NCI-H2171 (cell line): Measurements from ENCODE around the gene GALNT5.
"Not testable (repeated sequence)": the region's sequence is repeated elsewhere in the genome, so short reads cannot be mapped to it uniquely, and the experiment has no call there.

ENCODE experiments used
- DNase-seq: peaks from one replicate; lab custom pipeline; 2025; lab: John Stamatoyannopoulos, UW

The GALNT5 gene

GRCh38 chr2:157246765-157247407 is 10.6 kb upstream of the GALNT5 start:
- no peak for DNase-seq

DNA sequence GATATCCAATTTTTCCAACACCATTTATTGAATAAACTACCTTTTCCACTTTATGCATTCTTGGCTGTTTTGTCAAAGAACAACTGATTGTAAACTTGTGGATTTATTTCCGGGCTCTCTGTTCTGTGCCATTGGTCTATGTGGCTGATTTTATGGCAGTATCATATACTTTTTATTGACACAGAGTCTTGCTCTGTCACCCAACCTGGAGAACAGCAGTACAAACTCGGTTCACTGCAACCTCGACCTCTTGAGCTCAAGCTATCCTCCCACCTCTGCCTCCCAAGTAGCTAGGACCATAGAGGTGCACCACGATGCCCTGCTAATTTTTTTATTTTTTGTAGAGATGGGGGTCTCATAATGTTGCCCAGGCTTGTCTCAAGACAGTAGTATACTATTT is 6.7 kb upstream of the GALNT5 start:
- no peak for DNase-seq

DNA sequence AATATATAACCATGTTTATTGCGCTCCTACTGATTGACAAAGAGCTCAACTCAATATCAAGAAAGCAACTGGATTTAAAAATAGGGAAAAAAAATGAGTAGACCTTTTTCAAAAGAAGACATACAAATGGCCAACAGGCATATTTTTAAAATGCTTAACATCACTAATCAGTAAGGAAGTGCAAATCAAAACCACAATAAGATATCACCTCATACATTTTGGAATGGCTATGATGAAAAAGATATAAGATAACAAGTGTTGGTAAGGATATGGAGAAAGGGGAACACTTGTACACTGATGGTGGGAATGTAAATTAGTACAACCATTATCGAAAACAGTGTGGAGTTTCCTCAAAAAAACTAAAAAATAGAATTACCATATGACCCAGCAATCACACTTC is 5.6 kb upstream of the GALNT5 start:
- DNase-seq = no peak

- no peak for DNase-seq
Observed at GRCh38 chr2:157252529-157252928, 5.0 kb upstream of the GALNT5 start.

GRCh38 chr2:157254041-157254440 is 3.5 kb upstream of the GALNT5 start:
- no peak for DNase-seq

- no peak for DNase-seq
Observed at GRCh38 chr2:157255746-157256145, 1.8 kb upstream of the GALNT5 start.

GRCh38 chr2:157256626-157257025 is 879 bp upstream of the GALNT5 start:
- no peak for DNase-seq

DNA sequence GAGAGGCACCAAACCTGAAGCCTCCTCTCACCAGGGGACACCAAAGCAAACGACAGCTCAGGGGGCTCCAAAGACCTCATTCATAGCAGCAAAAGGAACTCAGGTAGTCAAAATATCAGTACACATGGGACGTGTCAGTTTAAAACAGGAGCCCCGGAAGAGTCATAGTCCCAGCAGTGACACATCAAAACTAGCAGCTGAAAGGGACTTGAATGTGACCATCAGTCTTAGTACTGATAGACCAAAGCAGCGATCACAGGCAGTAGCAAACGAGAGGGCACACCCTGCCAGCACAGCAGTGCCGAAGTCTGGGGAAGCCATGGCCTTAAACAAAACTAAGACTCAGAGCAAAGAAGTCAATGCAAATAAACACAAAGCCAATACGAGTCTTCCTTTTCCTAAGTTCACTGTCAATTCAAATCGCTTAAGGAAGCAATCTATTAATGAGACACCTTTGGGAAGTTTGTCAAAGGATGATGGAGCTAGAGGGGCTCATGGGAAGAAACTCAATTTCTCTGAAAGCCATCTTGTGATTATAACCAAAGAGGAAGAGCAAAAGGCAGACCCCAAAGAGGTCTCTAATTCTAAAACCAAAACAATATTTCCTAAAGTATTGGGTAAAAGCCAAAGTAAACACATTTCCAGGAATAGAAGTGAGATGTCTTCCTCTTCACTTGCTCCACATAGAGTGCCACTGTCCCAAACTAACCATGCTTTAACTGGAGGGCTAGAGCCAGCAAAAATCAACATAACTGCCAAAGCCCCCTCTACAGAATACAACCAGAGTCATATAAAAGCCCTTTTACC is 1.2 kb downstream of the GALNT5 start:
- no peak for DNase-seq

GRCh38 chr2:157259386-157259785 is 1.9 kb downstream of the GALNT5 start:
- DNase-seq = no peak

GRCh38 chr2:157259960-157260359 is 2.5 kb downstream of the GALNT5 start:
- no peak for DNase-seq

- DNase-seq = no peak
Observed at GRCh38 chr2:157260533-157261198, 3.2 kb downstream of the GALNT5 start.

GRCh38 chr2:157261199-157261782 is 3.8 kb downstream of the GALNT5 start:
- peak; percentile 40 for DNase-seq

- no peak for DNase-seq
Observed at GRCh38 chr2:157262248-157262647, 4.7 kb downstream of the GALNT5 start.

DNA sequence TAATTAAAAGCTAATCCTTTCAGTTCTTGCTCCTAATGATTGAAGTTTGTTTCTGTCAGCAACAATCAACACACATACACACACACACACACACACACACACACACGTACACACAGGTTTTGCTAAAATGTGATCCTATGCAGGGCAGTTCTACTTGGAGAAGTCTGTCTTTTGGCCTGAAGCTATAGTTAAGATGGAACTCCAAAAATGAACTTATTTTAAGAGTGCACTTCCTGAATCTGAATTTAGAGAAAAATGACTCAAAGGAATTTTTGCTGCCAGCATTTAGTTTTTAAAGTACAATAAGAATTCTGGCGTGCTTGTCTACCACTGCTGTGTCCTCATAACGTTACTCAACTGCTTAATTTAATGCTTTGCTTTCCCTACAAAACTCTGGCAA is 6.6 kb downstream of the GALNT5 start:
- DNase-seq = no peak

DNA sequence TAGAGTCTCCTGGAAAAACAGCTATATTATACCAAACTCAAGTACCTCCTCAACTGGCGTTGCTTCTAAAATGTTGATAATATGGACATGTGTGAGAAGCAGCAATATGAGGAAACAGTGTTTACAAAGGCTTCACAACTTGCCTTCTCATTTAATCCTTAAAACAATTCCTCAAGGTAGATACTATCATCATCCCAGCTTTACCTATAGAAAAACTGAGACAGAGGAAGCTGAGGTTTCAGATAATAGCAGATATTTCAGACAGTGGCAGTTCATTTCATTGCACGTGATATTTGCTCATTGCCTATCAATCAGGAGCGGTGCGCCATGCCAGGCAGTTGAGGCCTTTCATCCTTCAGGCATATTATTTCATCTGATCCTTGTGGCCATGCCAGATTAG is 8.3 kb downstream of the GALNT5 start:
- DNase-seq = no peak

GRCh38 chr2:157267476-157267875 is 10.0 kb downstream of the GALNT5 start:
- DNase-seq = no peak

GRCh38 chr2:157269060-157269459 is 11.6 kb downstream of the GALNT5 start:
- DNase-seq = no peak

DNA sequence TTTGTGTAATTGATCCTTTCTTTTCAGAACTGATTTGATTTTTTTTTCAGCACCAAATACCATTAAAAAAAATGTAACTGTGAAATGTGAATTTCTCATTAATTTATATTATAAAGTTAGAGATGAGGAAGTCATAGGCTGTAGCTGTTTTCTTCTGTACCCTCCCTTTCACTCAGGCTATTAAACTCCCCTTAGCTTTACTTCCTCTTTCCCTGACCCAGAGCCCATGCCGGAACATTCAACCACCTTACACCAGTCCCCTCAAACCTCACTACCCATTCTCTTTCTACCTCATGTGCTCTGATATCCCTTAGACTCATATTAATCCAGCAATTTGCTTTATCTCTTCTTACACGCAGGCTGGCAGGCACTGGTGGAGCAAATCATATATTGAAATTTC is 12.4 kb downstream of the GALNT5 start:
- DNase-seq = no peak

GRCh38 chr2:157271590-157272203 is 14.2 kb downstream of the GALNT5 start:
- DNase-seq = no peak

GRCh38 chr2:157279311-157279710 is 21.8 kb downstream of the GALNT5 start:
- not testable (repeated sequence) for DNase-seq

- DNase-seq = no peak
Observed at GRCh38 chr2:157281316-157281715, 23.8 kb downstream of the GALNT5 start.

GRCh38 chr2:157283468-157283867 is 26.0 kb downstream of the GALNT5 start:
- no peak for DNase-seq
